K562 (cell line): ENCODE results near the gene FAM174C. TPM values are rescaled to one million over a fixed set of nuclear protein-coding genes. Genes with fewer than 3 reads are reported as not detected.

ENCODE experiments used
- ARID1B ChIP-seq: fragments of 450-650 bp; IDR thresholded peaks from 2 replicates; pipeline ENCODE4 v1.6.1; 2016; ENCODE audit warnings: antibody characterized with exemption, mild to moderate bottlenecking, inconsistent platforms
- CHCHD3 ChIP-seq: fragments of 250-450 bp; sonication (Bioruptor Pico); IDR thresholded peaks from 2 replicates; pipeline ENCODE4 v2.1.2; 2022; ENCODE audit warnings: mild to moderate bottlenecking
- ETS2 ChIP-seq: IDR thresholded peaks from 2 replicates; pipeline ENCODE4 v1.6.1; 2016; ENCODE audit warnings: borderline replicate concordance, missing genetic modification characterization, mild to moderate bottlenecking, moderate library complexity, missing compliant biosample characterization; ENCODE audit not compliant: poor library complexity, severe bottlenecking
- HDGF ChIP-seq: fragments of 450-650 bp; IDR thresholded peaks from 2 replicates; pipeline ENCODE4 v1.6.1; 2016
- HMBOX1 ChIP-seq: sonication (generic); IDR thresholded peaks from 2 replicates; pipeline ENCODE4 v1.6.1; 2016
- HNRNPL ChIP-seq: fragments of 200-400 bp; formaldehyde crosslinking; IDR thresholded peaks from 2 replicates; pipeline ENCODE4 v1.6.1; 2017; ENCODE audit warnings: low read depth, mild to moderate bottlenecking, low read length
- IRF1 ChIP-seq: sonication (generic); formaldehyde crosslinking; IDR thresholded peaks from 2 replicates; pipeline ENCODE4 v1.8.0; 2022; ENCODE audit warnings: missing genetic modification reagents, mild to moderate bottlenecking, borderline replicate concordance
- MYBL2 ChIP-seq, 2 experiments: fragments of 450-650 bp in 1 of 2; sonication (generic) in 1 of 2; formaldehyde crosslinking in 1 of 2; IDR thresholded peaks; 2 replicates each; pipeline versions ENCODE4 v1.6.1 to v1.8.1; 2017 to 2022; ENCODE audit warnings: borderline replicate concordance in 1 of 2, inconsistent platforms in 1 of 2, low read depth in 1 of 2, mild to moderate bottlenecking in 1 of 2, missing genetic modification reagents in 1 of 2, moderate library complexity in 1 of 2
- NR2C2 ChIP-seq, 2 experiments: fragments of 200-800 bp in 1 of 2; sonication (Bioruptor generic) in 1 of 2; sonication (generic) in 1 of 2; formaldehyde crosslinking in 1 of 2; IDR thresholded peaks; 2 replicates each; pipeline versions ENCODE4 v1.6.1 to v1.8.0; 2016 to 2022; ENCODE audit warnings: mild to moderate bottlenecking in 1 of 2, missing compliant biosample characterization in 1 of 2, missing genetic modification characterization in 1 of 2, missing genetic modification reagents in 1 of 2
- PCBP2 ChIP-seq: fragments of 200-400 bp; formaldehyde crosslinking; IDR thresholded peaks from 2 replicates; pipeline ENCODE4 v1.6.1; 2018; ENCODE audit warnings: low read length, low read depth, mild to moderate bottlenecking, moderate library complexity; ENCODE audit not compliant: poor library complexity, severe bottlenecking
- RBBP5 ChIP-seq: fragments of 200-600 bp; sonication (generic); IDR thresholded peaks from 2 replicates; pipeline ENCODE4 v1.6.1; 2012; ENCODE audit warnings: borderline replicate concordance, mild to moderate bottlenecking, low read length, control low read depth, inconsistent platforms; ENCODE audit not compliant: insufficient read depth, poor library complexity, severe bottlenecking
- SFPQ ChIP-seq: fragments of 200-400 bp; formaldehyde crosslinking; IDR thresholded peaks from 2 replicates; pipeline ENCODE4 v1.6.1; 2017; ENCODE audit warnings: mild to moderate bottlenecking, low read depth, low read length, moderate library complexity
- STAT5A ChIP-seq: IDR thresholded peaks from 2 replicates; pipeline ENCODE4 v1.6.1; 2012; ENCODE audit warnings: low read length, inconsistent platforms, borderline replicate concordance
- TFAM ChIP-seq: fragments of 250-450 bp; sonication (Bioruptor Pico); conservative IDR thresholded peaks from 2 replicates; pipeline ENCODE4 v1.5.0; 2021; ENCODE audit warnings: mild to moderate bottlenecking, moderate library complexity
- WHSC1 ChIP-seq: IDR thresholded peaks from one replicate; pipeline ENCODE4 v1.6.1; 2012; ENCODE audit warnings: low read length, control low read depth, inconsistent platforms
- ZFP91 ChIP-seq: sonication (generic); formaldehyde crosslinking; IDR thresholded peaks from 2 replicates; pipeline ENCODE4 v1.8.0; 2022; ENCODE audit warnings: mild to moderate bottlenecking, missing genetic modification reagents
- ZFPM2 ChIP-seq: fragments of 250-450 bp; sonication (Bioruptor Pico); IDR thresholded peaks from 2 replicates; pipeline ENCODE4 v1.5.1; 2022; ENCODE audit warnings: mild to moderate bottlenecking
- ZFX ChIP-seq: sonication (generic); formaldehyde crosslinking; IDR thresholded peaks from 2 replicates; pipeline ENCODE4 v1.8.0; 2022; ENCODE audit warnings: mild to moderate bottlenecking, missing genetic modification reagents, moderate library complexity
- ZNF41 ChIP-seq: fragments of 250-450 bp; sonication (Bioruptor Pico); conservative IDR thresholded peaks from 2 replicates; pipeline ENCODE4 v1.4.0; 2020; ENCODE audit warnings: mild to moderate bottlenecking
- ZNF778 ChIP-seq: fragments of 450-650 bp; formaldehyde crosslinking; IDR thresholded peaks from 2 replicates; pipeline ENCODE4 v1.4.0; 2020; ENCODE audit warnings: mild to moderate bottlenecking, moderate library complexity
- polyA plus RNA-seq, 8 experiments: library from polyadenylated mRNA; depleted of rRNA in 4 of 8; stranded (reverse) in 5 of 8; unstranded in 3 of 8; fragments of >200 nt; fragmentation: Nextera tagmentation in 2 of 8; fragmentation: Illumina TruSeq in 1 of 8; extraction: Ambion mirVana in 2 of 8; extraction: Trizol in 1 of 8; gene quantifications; 2 replicates each; pipeline versions ENCODE4 v1.2.1 to v1.2.3, GENCODE V29; 2011 to 2014; ENCODE audit warnings: inconsistent platforms in 1 of 8, missing spikeins in 1 of 8
- total RNA-seq, 7 experiments: library from RNA; depleted of rRNA in 6 of 7; stranded (reverse); fragments of >200 nt in 6 of 7; fragmentation: Illumina TruSeq in 2 of 7; extraction: Trizol in 2 of 7; gene quantifications; 2 replicates each; pipeline versions ENCODE4 v1.2.1 to v1.2.3, GENCODE V29; 2011 to 2021; ENCODE audit warnings: low replicate concordance in 1 of 7

FAM174C gene
- total and polyA plus RNA-seq, 9 of the 15 experiments (the other 6 are each of a cell fraction or from before 2014, with no cell fraction given): 0.66 to 89.6 (median 20.3) TPM

- TF ChIP-seq ZFP91 (CRISPR knock-in tag) (no peak), HDGF (peak; percentile 95), NR2C2 (CRISPR knock-in tag; IDR thresholded peaks at IDR 0.05) (no peak), NR2C2 (tag; IDR thresholded peaks at IDR 0.05) (no peak), SFPQ (no peak), RBBP5 (no peak), CHCHD3 (CRISPR knock-in tag) (no peak), STAT5A (no peak), ZNF41 (no peak), WHSC1 (no peak), MYBL2 (IDR thresholded peaks at IDR 0.05; ENCODE audit: low read depth) (no peak), MYBL2 (CRISPR knock-in tag; IDR thresholded peaks at IDR 0.05; ENCODE audit: borderline replicate concordance) (no peak), ZNF778 (CRISPR knock-in tag) (no peak), IRF1 (CRISPR knock-in tag) (no peak), HMBOX1 (no peak), ZFPM2 (no peak), ARID1B (peak; percentile 81), PCBP2 (no peak), HNRNPL (no peak), TFAM (no peak), ZFX (CRISPR knock-in tag) (peak; percentile 69), ETS2 (tag) (no peak)
Observed at GRCh38 chr19:1264801-1265614, 10.3 kb upstream of the FAM174C start (continued).
